Subcutaneous adipose tissue (tissue), 4 donors: ENCODE data around the gene ACAP1. TPM values are rescaled to one million over a fixed set of nuclear protein-coding genes. Genes with fewer than 3 reads are reported as not detected.

Source experiments
- CTCF ChIP-seq: fragments of 450-650 bp; IDR thresholded peaks from one replicate; pipeline ENCODE4 v1.5.1; 2016; ENCODE audit warnings: low read depth, mild to moderate bottlenecking, control low read depth, antibody characterized with exemption, moderate library complexity
- total RNA-seq, 4 donors: library from RNA; depleted of rRNA; stranded (reverse); fragments of >200 nt; gene quantifications; one replicate each; pipeline ENCODE4 v1.1.0, GENCODE V29; 2016

Gene ACAP1
- total RNA-seq, 4 donors from 2014 or later: 1.8 to 8.4 (median 4.0) TPM

GRCh38 chr17:7356072-7356549 lies 19.8 kb downstream of the ACAP1 start:
- TF ChIP-seq CTCF: no peak

- no peak for TF ChIP-seq CTCF
Measured at GRCh38 chr17:7356756-7357155, 20.4 kb downstream of the ACAP1 start.

GRCh38 chr17:7357381-7357780 lies 21.1 kb downstream of the ACAP1 start:
- TF ChIP-seq CTCF: no peak

GRCh38 chr17:7361906-7362305 lies 25.6 kb downstream of the ACAP1 start:
- TF ChIP-seq CTCF: no peak

GRCh38 chr17:7363311-7363710 lies 27.0 kb downstream of the ACAP1 start:
- TF ChIP-seq CTCF: no peak

GRCh38 chr17:7367083-7367482 lies 30.8 kb downstream of the ACAP1 start:
- TF ChIP-seq CTCF: no peak

GRCh38 chr17:7367918-7368598 lies 31.7 kb downstream of the ACAP1 start:
- TF ChIP-seq CTCF: no peak
